ENCODE results near the gene SIGLEC11. TPM values are rescaled to one million over a fixed set of nuclear protein-coding genes. Genes with fewer than 3 reads are reported as not detected.

SIGLEC11 gene
- total RNA-seq, 1 experiment from 2014 or later = not detected

DNA sequence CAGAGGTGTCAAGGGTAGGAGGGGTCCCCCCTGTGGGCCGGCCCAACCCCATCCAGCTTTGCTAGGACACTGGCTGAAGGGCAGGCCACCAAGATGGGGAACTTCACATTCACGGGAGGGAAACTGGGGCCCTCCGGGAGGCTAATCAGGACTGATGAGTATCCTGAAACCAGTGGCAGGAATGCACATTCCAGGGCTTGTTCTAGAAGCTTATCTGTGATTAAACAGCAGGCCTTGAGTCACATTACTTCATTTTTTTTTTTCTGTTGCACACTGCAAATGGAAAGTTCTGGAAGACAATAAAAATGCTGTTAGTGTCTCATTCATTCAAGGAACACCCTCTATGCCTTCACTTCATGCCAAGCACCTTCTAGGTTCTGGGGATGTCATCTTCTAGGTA, 15.5 kb upstream of the SIGLEC11 start:
- TF ChIP-seq, protein P1, sequence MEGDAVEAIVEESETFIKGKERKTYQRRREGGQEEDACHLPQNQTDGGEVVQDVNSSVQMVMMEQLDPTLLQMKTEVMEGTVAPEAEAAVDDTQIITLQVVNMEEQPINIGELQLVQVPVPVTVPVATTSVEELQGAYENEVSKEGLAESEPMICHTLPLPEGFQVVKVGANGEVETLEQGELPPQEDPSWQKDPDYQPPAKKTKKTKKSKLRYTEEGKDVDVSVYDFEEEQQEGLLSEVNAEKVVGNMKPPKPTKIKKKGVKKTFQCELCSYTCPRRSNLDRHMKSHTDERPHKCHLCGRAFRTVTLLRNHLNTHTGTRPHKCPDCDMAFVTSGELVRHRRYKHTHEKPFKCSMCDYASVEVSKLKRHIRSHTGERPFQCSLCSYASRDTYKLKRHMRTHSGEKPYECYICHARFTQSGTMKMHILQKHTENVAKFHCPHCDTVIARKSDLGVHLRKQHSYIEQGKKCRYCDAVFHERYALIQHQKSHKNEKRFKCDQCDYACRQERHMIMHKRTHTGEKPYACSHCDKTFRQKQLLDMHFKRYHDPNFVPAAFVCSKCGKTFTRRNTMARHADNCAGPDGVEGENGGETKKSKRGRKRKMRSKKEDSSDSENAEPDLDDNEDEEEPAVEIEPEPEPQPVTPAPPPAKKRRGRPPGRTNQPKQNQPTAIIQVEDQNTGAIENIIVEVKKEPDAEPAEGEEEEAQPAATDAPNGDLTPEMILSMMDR (conservative IDR thresholded peaks at IDR 0.05; ENCODE audit: low read depth, low read length) = no peak
- no peak for TF ChIP-seq EZH2 (IDR thresholded peaks at IDR 0.05; ENCODE audit: borderline replicate concordance, low read depth, low read length, poor library complexity, severe bottlenecking)
- Histone ChIP-seq H3K4me1 (ENCODE audit: insufficient read depth, low read length, poor library complexity, severe bottlenecking) (no peaks in the 10 kb centered on the region), H3K9me3 (ENCODE audit: low read depth, low read length, poor library complexity, severe bottlenecking) (no peaks in the 10 kb centered on the region), H3K4me3 (ENCODE audit: low read depth, low read length, poor library complexity, severe bottlenecking) (no peak overlapping the region), H3K36me3 (ENCODE audit: insufficient read depth, low read length, poor library complexity, severe bottlenecking) (no peaks in the 10 kb centered on the region), H3K27me3 (replicated peaks; ENCODE audit: insufficient read depth, low read depth, low read length, poor library complexity) (peaks cover 5% of the 10 kb centered on the region), H3K27ac (ENCODE audit: low read depth, low read length, poor library complexity, severe bottlenecking) (no peak overlapping the region)
- POLR2A ChIA-PET (ENCODE audit: low non-redundant PET) = no interaction called here
- intact Hi-C loops (cut with micrococcal nuclease; ENCODE audit: unreplicated experiment) = no loop called here
- CTCF ChIA-PET = interaction anchor here (0.7 kb wide), 1 partner anchor 38 kb away, joined by 3 read pairs; no protein-coding TSS in a partner anchor
- BruUV-seq (replicated peaks) = no TSS peak
- no peak for DNase-seq (ENCODE audit: low spot score)

DNA sequence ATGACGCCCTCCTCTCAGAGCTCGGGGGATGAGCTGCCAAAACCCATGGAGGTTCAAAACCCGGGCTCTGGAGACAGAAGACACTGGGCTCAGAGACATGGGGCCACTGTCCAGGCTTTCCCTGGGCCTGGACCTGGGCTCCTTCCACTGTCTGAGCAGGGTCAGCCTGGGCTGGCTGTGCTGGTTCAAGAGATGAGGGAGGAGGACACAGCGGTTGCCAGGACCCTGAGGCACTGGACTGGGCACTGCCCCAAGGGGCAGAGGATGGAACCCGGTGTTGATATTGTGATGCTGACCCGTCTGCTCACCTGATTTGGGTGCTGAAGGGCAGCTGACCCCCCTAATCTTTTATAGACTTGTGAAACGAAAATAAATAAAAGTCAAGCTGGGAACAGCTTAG, 14.1 kb upstream of the SIGLEC11 start:
- H3K9me3 ChIP-seq (ENCODE audit: low read depth, low read length, poor library complexity, severe bottlenecking) = no peaks in the 10 kb centered on the region
- H3K27ac ChIP-seq (ENCODE audit: low read depth, low read length, poor library complexity, severe bottlenecking) = no peak overlapping the region
- no TSS peak for BruUV-seq (replicated peaks)
- H3K4me1 ChIP-seq (ENCODE audit: insufficient read depth, low read length, poor library complexity, severe bottlenecking) = no peaks in the 10 kb centered on the region
- intact Hi-C loops (cut with micrococcal nuclease; ENCODE audit: unreplicated experiment) = no loop called here
- POLR2A ChIA-PET (ENCODE audit: low non-redundant PET) = no interaction called here
- no peak for DNase-seq (ENCODE audit: low spot score)
- TF ChIP-seq, protein P1 (conservative IDR thresholded peaks at IDR 0.05; ENCODE audit: low read depth, low read length) = no peak
- no peak for TF ChIP-seq EZH2 (IDR thresholded peaks at IDR 0.05; ENCODE audit: borderline replicate concordance, low read depth, low read length, poor library complexity, severe bottlenecking)
- H3K4me3 ChIP-seq (ENCODE audit: low read depth, low read length, poor library complexity, severe bottlenecking) = no peak overlapping the region
- H3K36me3 ChIP-seq (ENCODE audit: insufficient read depth, low read length, poor library complexity, severe bottlenecking) = no peaks in the 10 kb centered on the region
- peaks cover 5% of the 10 kb centered on the region for H3K27me3 ChIP-seq (replicated peaks; ENCODE audit: insufficient read depth, low read depth, low read length, poor library complexity)
- CTCF ChIA-PET = no interaction called here

DNA sequence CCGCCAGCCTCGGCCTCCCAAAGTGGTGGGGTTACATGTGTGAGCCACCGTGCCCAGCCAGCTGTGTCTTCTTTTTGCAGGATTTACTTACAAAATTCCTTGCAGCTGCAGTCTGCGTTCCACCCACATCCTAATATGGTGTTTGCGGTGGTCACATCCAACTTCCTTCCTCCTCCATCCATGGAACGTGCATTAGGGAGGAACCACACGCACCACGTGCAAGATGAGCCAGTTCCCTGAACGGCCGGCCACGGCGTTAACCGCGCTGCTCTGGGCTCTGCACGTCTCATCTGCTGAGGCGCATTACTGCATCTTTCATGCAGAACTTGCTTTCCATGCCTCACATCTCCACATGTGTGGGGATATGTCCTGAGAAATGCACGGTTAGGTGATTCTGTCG, 13.0 kb upstream of the SIGLEC11 start:
- ChIA-PET CTCF (no interaction called here), POLR2A (ENCODE audit: low non-redundant PET) (no interaction called here)
- Histone ChIP-seq H3K4me1 (ENCODE audit: insufficient read depth, low read length, poor library complexity, severe bottlenecking) (no peaks in the 10 kb centered on the region), H3K27ac (ENCODE audit: low read depth, low read length, poor library complexity, severe bottlenecking) (no peak overlapping the region), H3K9me3 (ENCODE audit: low read depth, low read length, poor library complexity, severe bottlenecking) (no peaks in the 10 kb centered on the region), H3K27me3 (replicated peaks; ENCODE audit: insufficient read depth, low read depth, low read length, poor library complexity) (peaks cover 7% of the 10 kb centered on the region), H3K4me3 (ENCODE audit: low read depth, low read length, poor library complexity, severe bottlenecking) (no peak overlapping the region), H3K36me3 (ENCODE audit: insufficient read depth, low read length, poor library complexity, severe bottlenecking) (no peaks in the 10 kb centered on the region)
- no peak for TF ChIP-seq EZH2 (IDR thresholded peaks at IDR 0.05; ENCODE audit: borderline replicate concordance, low read depth, low read length, poor library complexity, severe bottlenecking)
- TF ChIP-seq, protein P1 (conservative IDR thresholded peaks at IDR 0.05; ENCODE audit: low read depth, low read length) = no peak
- DNase-seq (ENCODE audit: low spot score) = no peak
- intact Hi-C loops (cut with micrococcal nuclease; ENCODE audit: unreplicated experiment) = no loop called here
- no TSS peak for BruUV-seq (replicated peaks)
